Measurements from ENCODE around the gene LENG9.
"Not testable (repeated sequence)": the region's sequence is repeated elsewhere in the genome, so short reads cannot be mapped to it uniquely, and the experiment has no call there.

The LENG9 gene
- total RNA-seq = 2.0 to 8.9 (median 4.1) reads per million in 9 experiments

- peak; percentile 64 for ATAC-seq (replicated peaks)
- Mint-ChIP-seq H3K36me3 (ENCODE audit: insufficient read depth) (peaks cover 55% of the 10 kb centered on the region), H3K4me3 (peak within 1 kb of the TSS; percentile 80 to 88), H3K4me1 (ENCODE audit: low read depth in 2 of 2) (peaks cover 34 to 35% of the 10 kb centered on the region in 2 donors), H3K27me3 (no peaks in the 10 kb centered on the region), H3K9me3 (no peaks in the 10 kb centered on the region), H3K27ac (peak within 1 kb of the TSS; percentile 78 to 97)
- peak; percentile 89 to 96 (median 91) for DNase-seq
These were observed at the start of gene LENG9 for GRCh38 chr19:54463531-54464043. Gene LENG9, minus strand, starts transcription at chr19:54463778. Its CDS starts 252 bp downstream, at chr19:54463526.

DNA sequence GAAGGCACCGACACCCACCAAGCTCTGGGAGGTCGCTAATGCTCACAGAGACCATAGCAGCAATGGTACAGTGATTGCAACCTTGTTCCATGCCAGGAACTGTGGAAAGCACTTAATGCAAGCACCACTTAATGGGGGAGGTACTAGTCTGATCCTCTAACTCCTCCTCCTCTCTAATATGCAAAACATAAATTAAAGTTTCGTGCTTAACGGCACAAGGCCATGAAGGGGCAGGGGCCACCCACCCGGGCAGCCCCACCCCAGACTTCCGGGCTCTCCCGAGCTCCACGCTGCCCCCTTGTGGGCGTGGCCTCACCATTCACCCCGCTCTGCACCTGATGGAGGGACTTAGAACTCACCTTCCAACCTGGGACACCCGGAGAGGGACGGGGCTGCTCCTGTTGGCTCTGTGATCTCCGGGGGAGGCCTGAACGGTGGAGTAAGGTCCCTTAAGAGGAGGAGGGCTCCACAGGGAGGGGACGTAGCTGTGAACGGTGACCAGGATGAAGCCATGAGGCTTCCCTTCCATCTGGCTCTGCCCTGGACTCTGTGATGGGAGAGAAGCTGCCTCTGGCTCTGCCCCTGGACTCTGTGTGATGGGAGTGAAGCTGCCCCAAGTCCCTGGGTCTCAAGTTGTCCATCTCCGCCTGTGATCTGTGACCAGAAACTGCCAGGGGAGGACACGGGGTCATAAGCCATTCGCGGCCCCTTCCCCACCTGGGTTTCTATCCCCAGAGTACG, 45.8 kb upstream of the LENG9 start:
- Mint-ChIP-seq H3K27me3 (peaks cover 15 to 37% of the 10 kb centered on the region in 2 donors), H3K4me3 (peak overlapping the region in 1 of 2 donors; percentile 33), H3K4me1 (ENCODE audit: low read depth in 2 of 2) (peaks cover 22 to 27% of the 10 kb centered on the region in 2 donors)
- not testable (repeated sequence) for H3K9me3 Mint-ChIP-seq; DNase-seq; H3K27ac Mint-ChIP-seq; H3K36me3 Mint-ChIP-seq (ENCODE audit: insufficient read depth)
- peak; percentile 74 for ATAC-seq (replicated peaks)

- H3K9me3 Mint-ChIP-seq, H3K4me3 Mint-ChIP-seq, DNase-seq: not testable (repeated sequence)
These were observed 44.9 kb upstream of the LENG9 start for GRCh38 chr19:54508487-54508886.

DNA sequence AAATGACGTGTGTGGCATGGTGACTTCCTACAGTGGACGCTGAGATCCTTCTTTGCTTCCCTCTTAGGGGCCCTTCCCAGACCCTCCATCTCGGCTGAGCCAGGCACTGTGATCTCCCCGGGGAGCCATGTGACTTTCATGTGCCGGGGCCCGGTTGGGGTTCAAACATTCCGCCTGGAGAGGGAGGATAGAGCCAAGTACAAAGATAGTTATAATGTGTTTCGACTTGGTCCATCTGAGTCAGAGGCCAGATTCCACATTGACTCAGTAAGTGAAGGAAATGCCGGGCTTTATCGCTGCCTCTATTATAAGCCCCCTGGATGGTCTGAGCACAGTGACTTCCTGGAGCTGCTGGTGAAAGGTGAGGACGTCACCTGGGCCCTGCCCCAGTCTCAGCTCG, 44.2 kb upstream of the LENG9 start:
- Mint-ChIP-seq H3K36me3 (ENCODE audit: insufficient read depth) (peaks cover under 1% of the 10 kb centered on the region), H3K27me3 (peaks cover 8 to 28% of the 10 kb centered on the region in 2 donors), H3K4me1 (ENCODE audit: low read depth in 2 of 2) (peaks cover 25 to 27% of the 10 kb centered on the region in 2 donors), H3K9me3 (no peaks in the 10 kb centered on the region), H3K4me3 (peak overlapping the region; percentile 65 to 78), H3K27ac (peak overlapping the region; percentile 54 to 81)
- no peak for ATAC-seq (replicated peaks)
- DNase-seq = no peak

More at GRCh38 chr19:54508487-54508886, 44.9 kb upstream of the LENG9 start:
- H3K27ac Mint-ChIP-seq; ATAC-seq (replicated peaks); H3K36me3 Mint-ChIP-seq (ENCODE audit: insufficient read depth): not testable (repeated sequence)
- Mint-ChIP-seq H3K4me1 (ENCODE audit: low read depth in 2 of 2) (peaks cover 22 to 27% of the 10 kb centered on the region in 2 donors), H3K27me3 (peaks cover 15 to 35% of the 10 kb centered on the region in 2 donors)

DNA sequence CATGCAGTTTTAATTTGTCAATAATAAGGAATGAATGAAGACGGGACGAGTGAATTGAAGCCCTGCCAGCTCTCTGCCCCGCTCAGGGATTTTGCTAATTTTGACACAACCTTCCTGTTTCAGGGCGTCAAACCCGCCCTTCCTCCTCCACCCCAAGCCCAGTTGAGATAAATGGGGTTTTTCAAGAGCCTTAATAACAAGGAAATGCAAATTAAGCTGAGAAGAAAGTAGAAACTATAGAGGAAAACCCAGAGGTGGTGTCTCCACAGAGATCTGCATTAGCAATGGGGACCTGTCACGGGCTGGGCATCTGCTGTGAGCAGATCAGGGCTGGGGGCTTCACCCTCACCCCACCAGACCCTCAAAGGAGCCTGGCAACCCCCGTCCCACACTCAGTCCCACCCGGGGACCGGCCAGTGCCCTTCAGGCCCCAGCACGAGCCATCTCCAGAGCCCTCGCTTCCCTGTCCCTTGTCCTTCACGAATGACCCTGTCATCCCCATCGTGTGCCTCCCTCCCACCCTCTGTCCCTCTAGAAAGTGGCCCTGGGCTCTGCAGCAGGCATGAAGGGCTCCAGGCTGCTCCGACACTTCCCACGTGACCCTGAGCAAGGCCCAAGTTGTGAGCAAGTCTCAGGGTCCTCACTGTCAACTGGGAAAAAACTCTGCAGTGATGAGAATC, 43.6 kb upstream of the LENG9 start:
- H3K36me3 Mint-ChIP-seq (ENCODE audit: insufficient read depth); H3K9me3 Mint-ChIP-seq; DNase-seq: not testable (repeated sequence)
- Mint-ChIP-seq H3K4me3 (peak overlapping the region; percentile 65 to 78), H3K4me1 (ENCODE audit: low read depth in 2 of 2) (peaks cover 27 to 32% of the 10 kb centered on the region in 2 donors), H3K27ac (peak overlapping the region; percentile 54 to 81), H3K27me3 (peaks cover 1 to 21% of the 10 kb centered on the region in 2 donors)
- ATAC-seq (replicated peaks) = peak; percentile 70

DNA sequence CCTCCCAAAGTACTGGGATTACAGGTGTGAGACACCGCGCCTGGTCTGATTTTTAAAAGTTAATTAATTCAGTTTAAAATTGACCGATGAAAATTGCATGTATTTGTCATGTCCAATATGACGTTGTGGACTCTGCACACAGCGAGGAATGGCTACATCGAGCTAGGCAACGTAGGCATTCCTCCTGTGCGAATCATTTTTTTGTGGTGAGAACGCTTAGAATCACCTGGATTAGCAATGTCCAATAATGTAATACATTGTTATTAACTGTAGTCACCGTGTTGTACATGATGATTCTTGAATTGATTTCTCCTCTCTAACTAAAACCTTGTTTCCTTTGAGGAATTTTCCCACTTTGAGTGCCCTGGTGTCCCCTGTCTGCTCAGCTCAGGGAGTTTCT, 42.5 kb upstream of the LENG9 start:
- peak overlapping the region; percentile 54 to 80 for H3K27ac Mint-ChIP-seq
- no peak for DNase-seq
- no peaks in the 10 kb centered on the region for H3K36me3 Mint-ChIP-seq (ENCODE audit: insufficient read depth)
- H3K4me3 Mint-ChIP-seq = peak overlapping the region; percentile 65 to 78
- H3K9me3 Mint-ChIP-seq = no peaks in the 10 kb centered on the region
- peaks cover 27 to 32% of the 10 kb centered on the region in 2 donors for H3K4me1 Mint-ChIP-seq (ENCODE audit: low read depth in 2 of 2)
- peaks cover 0 to 18% of the 10 kb centered on the region in 2 donors for H3K27me3 Mint-ChIP-seq
- ATAC-seq (replicated peaks) = no peak

DNA sequence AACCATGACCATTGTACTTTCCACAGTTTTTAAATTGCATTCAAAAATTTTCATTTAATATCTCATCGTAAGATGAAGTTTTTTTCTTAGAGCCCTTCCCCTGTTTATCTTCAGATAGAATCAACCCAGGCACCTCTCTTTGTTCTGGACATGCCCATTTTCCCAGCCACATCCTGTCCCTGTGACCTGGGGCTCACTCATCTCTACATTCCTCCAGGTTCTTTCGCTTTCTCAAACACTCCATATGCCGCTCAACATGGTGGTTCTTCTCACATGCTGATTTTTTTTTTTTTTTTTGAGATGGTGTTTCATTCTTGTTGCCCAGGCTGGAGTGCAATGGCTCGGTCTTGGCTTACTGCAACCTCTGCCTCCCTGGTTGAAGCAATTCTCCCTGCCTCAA, 42.0 kb upstream of the LENG9 start:
- peaks cover 0 to 23% of the 10 kb centered on the region in 2 donors for H3K27me3 Mint-ChIP-seq
- not testable (repeated sequence) for H3K9me3 Mint-ChIP-seq; ATAC-seq (replicated peaks); DNase-seq; H3K36me3 Mint-ChIP-seq (ENCODE audit: insufficient read depth)
- H3K4me1 Mint-ChIP-seq (ENCODE audit: low read depth in 2 of 2) = peaks cover 27 to 32% of the 10 kb centered on the region in 2 donors
- H3K4me3 Mint-ChIP-seq = peak overlapping the region; percentile 36 to 78
- peak overlapping the region; percentile 54 to 80 for H3K27ac Mint-ChIP-seq

DNA sequence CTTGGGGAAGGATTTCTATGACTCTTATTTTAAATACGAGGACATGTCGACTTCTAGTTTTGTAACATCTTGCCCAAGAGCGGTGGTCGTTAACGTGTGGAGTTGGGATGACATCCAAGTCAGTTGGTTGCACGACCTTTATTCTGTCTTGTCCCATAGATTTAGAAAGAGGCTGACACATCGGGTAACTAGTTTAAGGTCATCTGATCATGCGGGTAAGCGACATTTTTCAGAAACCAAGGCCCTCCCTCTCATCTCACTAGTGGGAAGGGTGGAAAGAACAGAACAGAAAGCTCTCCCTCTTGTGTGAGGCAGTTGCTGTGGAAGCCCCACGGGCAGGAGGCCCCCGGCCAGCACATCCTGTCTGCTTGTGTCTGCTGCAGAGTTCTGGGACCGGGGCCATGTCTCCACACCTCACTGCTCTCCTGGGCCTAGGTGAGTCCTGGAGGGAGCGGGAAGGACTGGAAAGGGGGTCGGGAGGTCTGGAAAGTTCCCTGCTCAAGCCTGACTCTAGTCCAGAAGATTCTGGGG, 39.0 kb upstream of the LENG9 start, which contains the start of gene LAIR2:
TSS of gene LAIR2 (plus strand) at position 314 of the 531 bp plus-strand sequence. CDS start at position 402, 88 bp downstream.
- DNase-seq = peak in 2 of 3 experiments; percentile 4 to 17
- peak within 1 kb of the TSS in 1 of 2 donors; percentile 57 for H3K4me3 Mint-ChIP-seq
- no peak for ATAC-seq (replicated peaks)
- no peaks in the 10 kb centered on the region for H3K9me3 Mint-ChIP-seq
- peaks cover 30 to 36% of the 10 kb centered on the region in 2 donors for H3K4me1 Mint-ChIP-seq (ENCODE audit: low read depth in 2 of 2)
- peaks cover 5 to 32% of the 10 kb centered on the region in 2 donors for H3K27me3 Mint-ChIP-seq
- no peaks in the 10 kb centered on the region for H3K36me3 Mint-ChIP-seq (ENCODE audit: insufficient read depth)
- peak within 1 kb of the TSS in 1 of 2 donors; percentile 14 for H3K27ac Mint-ChIP-seq

- not testable (repeated sequence) for H3K27ac Mint-ChIP-seq; H3K36me3 Mint-ChIP-seq (ENCODE audit: insufficient read depth); ATAC-seq (replicated peaks); H3K9me3 Mint-ChIP-seq; DNase-seq
- Mint-ChIP-seq H3K4me3 (peak overlapping the region; percentile 50 to 52), H3K4me1 (ENCODE audit: low read depth in 2 of 2) (peaks cover 16 to 29% of the 10 kb centered on the region in 2 donors), H3K27me3 (peaks cover 10 to 45% of the 10 kb centered on the region in 2 donors)
These were observed 34.8 kb upstream of the LENG9 start for GRCh38 chr19:54498451-54498772.

DNA sequence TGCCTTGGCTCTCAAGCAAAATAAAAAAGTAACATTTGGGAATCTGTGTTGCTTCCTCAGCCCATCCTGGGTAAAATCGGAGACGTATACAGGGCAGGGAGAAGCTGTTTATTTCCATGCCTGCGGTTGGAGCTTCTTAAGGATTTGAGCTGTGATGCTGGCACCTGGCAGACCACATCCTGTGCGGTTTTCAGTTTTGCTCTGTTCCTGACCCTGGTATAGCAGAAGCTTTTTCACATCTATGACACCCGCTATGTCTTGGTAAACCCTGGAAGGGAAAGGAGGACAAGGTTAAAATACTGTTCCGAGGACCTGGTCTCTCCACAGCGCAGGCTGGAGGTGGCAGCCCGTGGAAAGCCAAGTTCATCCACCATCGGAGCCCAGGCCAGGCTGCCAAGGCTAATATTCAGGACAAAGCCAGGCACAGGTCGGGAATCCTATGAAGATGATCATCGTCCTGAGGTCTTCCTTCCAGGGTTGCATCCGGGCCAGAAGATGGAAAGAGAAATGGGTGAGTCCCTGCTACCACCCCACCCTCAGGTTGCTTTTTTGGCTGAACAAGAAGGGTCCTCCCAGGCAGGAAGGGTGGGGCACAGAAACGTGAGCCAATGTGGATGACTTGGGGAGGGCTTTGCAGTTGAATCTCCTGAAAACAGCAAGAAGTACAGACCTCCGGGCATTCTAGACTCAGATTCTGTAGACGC, 34.3 kb upstream of the LENG9 start:
- ATAC-seq (replicated peaks) = peak; percentile 88
- H3K36me3 Mint-ChIP-seq (ENCODE audit: insufficient read depth); H3K9me3 Mint-ChIP-seq; H3K27ac Mint-ChIP-seq; DNase-seq: not testable (repeated sequence)
- peaks cover 10 to 50% of the 10 kb centered on the region in 2 donors for H3K27me3 Mint-ChIP-seq
- H3K4me3 Mint-ChIP-seq = peak overlapping the region; percentile 50 to 52
- peaks cover 16 to 26% of the 10 kb centered on the region in 2 donors for H3K4me1 Mint-ChIP-seq (ENCODE audit: low read depth in 2 of 2)

DNA sequence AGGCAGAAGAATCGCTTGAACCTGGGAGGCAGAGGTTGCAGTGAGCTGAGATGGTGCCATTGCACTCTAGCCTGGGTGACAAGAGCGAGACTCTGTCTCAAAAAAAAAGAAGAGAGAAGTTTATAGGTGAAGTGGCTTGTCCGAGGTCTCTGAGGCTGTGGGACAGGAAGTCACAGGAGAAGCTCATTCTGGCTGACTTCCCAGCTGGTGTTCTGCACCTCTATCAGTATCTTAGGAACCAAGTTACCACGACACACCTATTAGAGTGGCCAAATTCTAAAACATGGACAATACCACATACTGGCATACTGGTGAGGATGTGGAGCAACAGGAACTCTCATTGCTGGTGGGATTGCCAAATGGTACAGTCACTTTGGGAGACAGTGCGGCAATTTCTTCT, 31.7 kb upstream of the LENG9 start:
- H3K36me3 Mint-ChIP-seq (ENCODE audit: insufficient read depth); H3K9me3 Mint-ChIP-seq; H3K27ac Mint-ChIP-seq; DNase-seq; H3K4me3 Mint-ChIP-seq: not testable (repeated sequence)
- Mint-ChIP-seq H3K27me3 (peaks cover 10 to 52% of the 10 kb centered on the region in 2 donors), H3K4me1 (ENCODE audit: low read depth in 2 of 2) (peaks cover 16 to 26% of the 10 kb centered on the region in 2 donors)
- ATAC-seq (replicated peaks) = peak; percentile 59

- Mint-ChIP-seq H3K4me3 (no peak overlapping the region), H3K9me3 (no peaks in the 10 kb centered on the region), H3K36me3 (ENCODE audit: insufficient read depth) (no peaks in the 10 kb centered on the region), H3K4me1 (ENCODE audit: low read depth in 2 of 2) (peaks cover 13 to 21% of the 10 kb centered on the region in 2 donors), H3K27me3 (peaks cover 6 to 46% of the 10 kb centered on the region in 2 donors), H3K27ac (no peak overlapping the region)
- no peak for ATAC-seq (replicated peaks)
- DNase-seq = no peak
These were observed 30.5 kb upstream of the LENG9 start for GRCh38 chr19:54493967-54494585.
